Measurements from ENCODE around the gene RBFOX2. TPM values are rescaled to one million over a fixed set of nuclear protein-coding genes. Genes with fewer than 3 reads are reported as not detected.
A peak's percentile ranks its signal among the peaks of the same experiment; 100 is the strongest.

RBFOX2 gene
- total and polyA plus RNA-seq, 2 of the 8 experiments (the other 6 are each of a cell fraction or from before 2014, with no cell fraction given) = 121 to 122 TPM

- Histone ChIP-seq H4K5ac (ENCODE audit: insufficient read length, low read depth, low read length) (no peak overlapping the region), H3K9ac (replicated peaks in 1 of 4; ENCODE audit: extremely low read depth in 1 of 4, low read depth in 3 of 4, low read length in 3 of 4) (no peak overlapping the region), H2BK120ac (replicated peaks; ENCODE audit: low read depth, low read length) (no peak overlapping the region), H2BK15ac (ENCODE audit: low read length) (no peak overlapping the region), H4K20me1 (replicated peaks in 1 of 2; ENCODE audit: control insufficient read depth in 1 of 2, insufficient read depth in 2 of 2, low read length in 2 of 2) (peaks cover 5 to 13% of the 10 kb centered on the region in 2 experiments), H2BK5ac (ENCODE audit: low read depth, low read length) (no peak overlapping the region), H4K91ac (replicated peaks; ENCODE audit: insufficient read length, low read length) (no peak overlapping the region), H3K56ac (replicated peaks; ENCODE audit: insufficient read length, low read depth, low read length) (no peak overlapping the region), H4K8ac (ENCODE audit: extremely low read depth, insufficient read depth, low read length) (no peak overlapping the region), H3K18ac (ENCODE audit: extremely low read depth, low read length) (no peak overlapping the region), H2AK5ac (ENCODE audit: low read depth, low read length) (no peak overlapping the region), H3K4ac (replicated peaks; ENCODE audit: insufficient read length, low read depth, low read length) (no peak overlapping the region), H2BK12ac (ENCODE audit: low read depth, low read length) (no peak overlapping the region), H3K23ac (ENCODE audit: insufficient read length) (no peak overlapping the region), H3K4me2 (ENCODE audit: insufficient read depth in 1 of 2, low read depth in 2 of 2, low read length in 2 of 2) (no peak overlapping the region), H3K14ac (ENCODE audit: insufficient read length) (no peak overlapping the region), H3K27ac (ENCODE audit: low read depth, low read length) (0 out of 2 replicates have a peak overlapping the region, but pooled peaks have one; percentile 32), H3K79me2 (ENCODE audit: control insufficient read depth in 1 of 2, insufficient read depth in 2 of 2, low read length in 2 of 2) (peaks cover 0 to 82% of the 10 kb centered on the region in 2 experiments; a peak in 2 of 4 replicates), H3K9me3 (ENCODE audit: insufficient read depth in 2 of 2, low read depth in 1 of 2, low read length in 1 of 2) (no peaks in the 10 kb centered on the region), H3K23me2 (ENCODE audit: low read depth, low read length) (no peaks in the 10 kb centered on the region), H3K4me3 (ENCODE audit: extremely low read depth in 1 of 4, insufficient read depth in 2 of 4, low read depth in 3 of 4, low read length in 4 of 4) (no peak overlapping the region), H3K4me1 (replicated peaks in 1 of 4; ENCODE audit: control insufficient read depth in 3 of 4, insufficient read depth in 4 of 4, low read length in 3 of 4) (peaks cover 0 to 12% (median 2%) of the 10 kb centered on the region in 4 experiments; a peak in 3 of 7 replicates), H3K79me1 (ENCODE audit: low read depth, low read length) (peaks cover 3% of the 10 kb centered on the region; the same call in 1 of the 2 replicates), H3K27me3 (replicated peaks in 1 of 4; ENCODE audit: control insufficient read depth in 3 of 4, extremely low read depth in 1 of 4, insufficient read depth in 3 of 4, low read length in 3 of 4) (no peaks in the 10 kb centered on the region), H3K36me3 (ENCODE audit: control insufficient read depth in 2 of 4, insufficient read depth in 4 of 4, low read length in 3 of 4) (no peaks in the 10 kb centered on the region), H2BK20ac (ENCODE audit: low read length) (no peak overlapping the region), H2AFZ (ENCODE audit: low read length) (no peak overlapping the region)
- WGBS, 2 experiments (ENCODE audit: extremely low coverage in 1 of 2, insufficient coverage in 1 of 2, insufficient read length in 1 of 2, insufficient replicate concordance in 2 of 2, low coverage in 1 of 2, low lambda C conversion rate in 2 of 2, missing lambda C conversion rate in 1 of 2) = 71% methylated on average over 2 of the region's 2 CpGs; no CpG with 5 or more reads in 1 of the 2 experiments
- FAIRE-seq = peak; percentile 69
- CTCF ChIA-PET (ENCODE audit: partially characterized antibody) = interaction anchor here (0.6 to 1.2 kb wide), 4 partner anchors 15 to 627 kb away, joined by 3 read pairs; no protein-coding TSS in a partner anchor
- TF ChIP-seq POLR2AphosphoS5 (IDR thresholded peaks at IDR 0.05; ENCODE audit: low read depth, low read length) (no peak), KDM5A (IDR thresholded peaks at IDR 0.05; ENCODE audit: low read length) (no peak), SP1 (IDR thresholded peaks at IDR 0.05; ENCODE audit: low read depth, low read length) (no peak), TAF1 (IDR thresholded peaks at IDR 0.05; ENCODE audit: low read depth, low read length) (no peak), TCF12 (IDR thresholded peaks at IDR 0.05; ENCODE audit: low read depth, low read length) (no peak), SAP30 (IDR thresholded peaks at IDR 0.05; ENCODE audit: insufficient read depth, insufficient replicate concordance, low read length) (no peak), FOSL1 (IDR thresholded peaks at IDR 0.05; ENCODE audit: insufficient read depth, low read depth, low read length) (no peak)
- POLR2A ChIA-PET (ENCODE audit: partially characterized antibody) = no interaction called here
- DNase-seq (ENCODE audit: low read depth in 1 of 2, low spot score in 2 of 2) = no peak
These were observed 42.5 kb downstream of the RBFOX2 start for GRCh38 chr22:35986088-35986487.

Measured in H1 (cell line).